ENCODE measurements around the gene APBB1. TPM values are rescaled to one million over a fixed set of nuclear protein-coding genes. Genes with fewer than 3 reads are reported as not detected.

APBB1 gene
- total RNA-seq, 2 donors from 2014 or later: 51.5 to 51.6 TPM

DNA sequence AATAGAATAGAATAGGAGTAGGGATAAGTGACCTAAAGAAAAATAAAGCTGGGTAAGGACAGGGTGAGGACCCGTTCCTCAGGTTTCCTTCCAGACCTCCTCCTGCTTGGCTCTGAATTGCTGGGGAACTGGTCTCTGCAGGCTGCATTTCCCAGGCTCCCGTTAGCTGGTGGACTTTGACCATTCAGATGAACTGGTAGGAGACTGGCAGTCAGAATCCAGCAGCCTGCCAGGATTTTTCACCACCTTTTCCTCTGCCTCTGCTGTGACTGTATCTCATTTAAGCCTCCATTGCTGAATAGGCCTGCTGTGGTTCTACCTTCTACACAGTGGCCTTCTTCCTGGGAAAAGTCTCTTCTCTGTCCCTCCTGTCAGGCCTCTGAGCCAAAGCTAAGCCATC lies 53.2 kb downstream of the APBB1 start:
- Histone ChIP-seq H3K27ac (ENCODE audit: low read depth, low read length) (no peak overlapping the region), H3K4me3 (ENCODE audit: low read length) (no peak overlapping the region), H3K36me3 (ENCODE audit: control insufficient read depth, insufficient read depth, low read length) (no peaks in the 10 kb centered on the region), H3K9me3 (ENCODE audit: control insufficient read depth, low read length) (no peaks in the 10 kb centered on the region), H3K4me1 (ENCODE audit: control insufficient read depth, insufficient read depth, low read length) (no peaks in the 10 kb centered on the region), H3K27me3 (ENCODE audit: control insufficient read depth, insufficient read depth, low read length, poor library complexity, severe bottlenecking) (no peaks in the 10 kb centered on the region), H3K9ac (ENCODE audit: extremely low read depth, low read length, poor library complexity, severe bottlenecking) (no peak overlapping the region)
- no peak for DNase-seq
- WGBS, 2 experiments (ENCODE audit: insufficient coverage in 1 of 2, insufficient read length in 1 of 2): 76 to 84% methylated on average over 2 of the region's 2 CpGs
- Mint-ChIP-seq H3K36me3 (ENCODE audit: low read depth) (no peaks in the 10 kb centered on the region), H3K27me3 (ENCODE audit: insufficient read depth) (no peaks in the 10 kb centered on the region), H3K27ac (no peak overlapping the region), H3K9me3 (no peaks in the 10 kb centered on the region), H3K4me3 (no peak overlapping the region), H3K4me1 (peaks cover 6% of the 10 kb centered on the region)
- TF ChIP-seq, protein P1, sequence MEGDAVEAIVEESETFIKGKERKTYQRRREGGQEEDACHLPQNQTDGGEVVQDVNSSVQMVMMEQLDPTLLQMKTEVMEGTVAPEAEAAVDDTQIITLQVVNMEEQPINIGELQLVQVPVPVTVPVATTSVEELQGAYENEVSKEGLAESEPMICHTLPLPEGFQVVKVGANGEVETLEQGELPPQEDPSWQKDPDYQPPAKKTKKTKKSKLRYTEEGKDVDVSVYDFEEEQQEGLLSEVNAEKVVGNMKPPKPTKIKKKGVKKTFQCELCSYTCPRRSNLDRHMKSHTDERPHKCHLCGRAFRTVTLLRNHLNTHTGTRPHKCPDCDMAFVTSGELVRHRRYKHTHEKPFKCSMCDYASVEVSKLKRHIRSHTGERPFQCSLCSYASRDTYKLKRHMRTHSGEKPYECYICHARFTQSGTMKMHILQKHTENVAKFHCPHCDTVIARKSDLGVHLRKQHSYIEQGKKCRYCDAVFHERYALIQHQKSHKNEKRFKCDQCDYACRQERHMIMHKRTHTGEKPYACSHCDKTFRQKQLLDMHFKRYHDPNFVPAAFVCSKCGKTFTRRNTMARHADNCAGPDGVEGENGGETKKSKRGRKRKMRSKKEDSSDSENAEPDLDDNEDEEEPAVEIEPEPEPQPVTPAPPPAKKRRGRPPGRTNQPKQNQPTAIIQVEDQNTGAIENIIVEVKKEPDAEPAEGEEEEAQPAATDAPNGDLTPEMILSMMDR (conservative IDR thresholded peaks at IDR 0.05): no peak

DNA sequence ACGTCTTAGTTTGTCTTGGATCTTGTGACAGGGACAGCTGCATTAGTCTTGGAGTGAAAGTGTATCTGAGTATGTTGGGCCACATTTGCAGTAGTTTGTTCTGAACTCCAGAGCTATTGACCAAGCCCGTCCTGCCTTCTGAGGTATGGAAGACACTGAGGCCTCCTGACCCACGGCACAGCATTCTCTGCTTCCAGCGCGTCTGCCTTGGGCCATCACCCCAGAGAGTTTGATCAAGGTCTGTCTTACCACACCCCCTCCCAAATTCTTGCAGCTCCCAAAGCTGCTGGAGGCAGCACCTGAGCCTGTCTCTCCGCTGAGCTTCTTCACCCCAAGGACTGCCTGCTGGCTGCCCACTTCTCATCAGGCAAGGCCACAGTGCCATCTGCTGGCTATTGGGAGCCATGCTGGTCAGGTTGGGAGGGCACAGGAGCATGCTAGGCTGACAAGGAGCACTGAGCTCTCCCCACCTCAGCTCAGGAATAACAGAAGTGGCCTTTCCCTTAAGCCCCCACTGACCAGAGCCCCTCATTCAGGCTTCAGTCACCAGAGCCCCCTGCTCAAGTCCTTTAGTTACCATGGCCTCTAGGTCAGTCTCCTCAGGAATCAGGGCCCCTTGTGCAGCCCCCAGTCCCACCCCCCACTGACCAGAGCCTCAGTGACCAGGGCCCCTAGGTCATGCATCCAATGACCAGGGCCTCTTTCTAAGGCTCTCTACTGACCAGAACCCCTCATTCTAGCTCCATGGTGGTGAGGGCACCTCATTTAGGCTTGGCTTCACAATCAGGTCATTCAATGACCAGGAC lies 55.8 kb downstream of the APBB1 start:
- Mint-ChIP-seq H3K9me3 (no peaks in the 10 kb centered on the region), H3K4me1 (peaks cover 6% of the 10 kb centered on the region), H3K4me3 (no peak overlapping the region), H3K27me3 (ENCODE audit: insufficient read depth) (no peaks in the 10 kb centered on the region), H3K27ac (peak overlapping the region; percentile 26), H3K36me3 (ENCODE audit: low read depth) (no peaks in the 10 kb centered on the region)
- Histone ChIP-seq H3K27ac (ENCODE audit: low read depth, low read length) (no peak overlapping the region), H3K9me3 (ENCODE audit: control insufficient read depth, low read length) (no peaks in the 10 kb centered on the region), H3K4me3 (ENCODE audit: low read length) (no peak overlapping the region), H3K27me3 (ENCODE audit: control insufficient read depth, insufficient read depth, low read length, poor library complexity, severe bottlenecking) (no peaks in the 10 kb centered on the region), H3K9ac (ENCODE audit: extremely low read depth, low read length, poor library complexity, severe bottlenecking) (no peak overlapping the region), H3K36me3 (ENCODE audit: control insufficient read depth, insufficient read depth, low read length) (no peaks in the 10 kb centered on the region), H3K4me1 (ENCODE audit: control insufficient read depth, insufficient read depth, low read length) (no peaks in the 10 kb centered on the region)
- WGBS, 2 experiments (ENCODE audit: insufficient coverage in 1 of 2, insufficient read length in 1 of 2): 62 to 68% methylated on average over 3 to 6 of the region's 6 CpGs
- TF ChIP-seq, protein P1 (conservative IDR thresholded peaks at IDR 0.05): peak; percentile 96
- DNase-seq: peak; percentile 97

DNA sequence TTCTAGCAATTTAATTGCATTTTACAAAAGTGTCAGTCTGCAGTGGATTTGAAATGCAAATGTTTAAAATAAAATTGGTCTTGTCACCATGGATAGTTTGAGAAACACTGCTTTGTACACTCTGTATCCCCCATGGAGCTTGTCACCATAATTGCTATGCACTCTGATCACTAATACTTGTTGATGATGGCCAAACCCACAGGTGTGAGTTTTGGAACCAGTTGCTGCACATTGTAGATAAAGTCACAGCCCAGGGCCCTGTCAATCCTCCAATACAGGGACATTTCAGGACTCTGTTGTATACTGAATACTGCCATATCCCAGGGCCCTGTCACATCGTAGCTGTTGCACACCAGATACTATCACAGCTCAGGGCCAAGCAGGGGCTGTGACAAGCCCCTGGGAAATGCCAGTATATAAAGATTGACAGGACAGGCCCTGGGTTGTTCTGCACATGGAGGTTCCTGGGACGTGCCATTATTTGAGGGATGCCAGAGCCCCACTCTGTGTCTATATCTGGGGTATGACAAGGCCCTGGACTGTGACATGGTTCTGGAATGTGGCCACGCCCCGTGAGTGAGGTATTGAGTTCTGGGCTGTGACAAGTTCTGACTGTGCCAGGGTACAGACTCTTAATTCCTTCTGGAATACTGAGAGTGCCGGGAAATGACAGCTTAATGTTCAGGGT lies 56.6 kb downstream of the APBB1 start:
- H3K9me3 ChIP-seq (ENCODE audit: control insufficient read depth, low read length): no peaks in the 10 kb centered on the region
- 93 to 100% methylated on average over 5 of the region's 5 CpGs for WGBS, 2 experiments (ENCODE audit: insufficient coverage in 1 of 2, insufficient read length in 1 of 2)
- H3K27ac ChIP-seq (ENCODE audit: low read depth, low read length): no peak overlapping the region
- Mint-ChIP-seq H3K9me3 (no peaks in the 10 kb centered on the region), H3K27me3 (ENCODE audit: insufficient read depth) (no peaks in the 10 kb centered on the region), H3K36me3 (ENCODE audit: low read depth) (no peaks in the 10 kb centered on the region), H3K4me3 (no peak overlapping the region), H3K4me1 (peaks cover 6% of the 10 kb centered on the region), H3K27ac (peak overlapping the region; percentile 26)
- H3K9ac ChIP-seq (ENCODE audit: extremely low read depth, low read length, poor library complexity, severe bottlenecking): no peak overlapping the region
- no peak for DNase-seq
- TF ChIP-seq, protein P1 (conservative IDR thresholded peaks at IDR 0.05): no peak
- H3K4me1 ChIP-seq (ENCODE audit: control insufficient read depth, insufficient read depth, low read length): no peaks in the 10 kb centered on the region
- no peaks in the 10 kb centered on the region for H3K36me3 ChIP-seq (ENCODE audit: control insufficient read depth, insufficient read depth, low read length)
- no peaks in the 10 kb centered on the region for H3K27me3 ChIP-seq (ENCODE audit: control insufficient read depth, insufficient read depth, low read length, poor library complexity, severe bottlenecking)
- no peak overlapping the region for H3K4me3 ChIP-seq (ENCODE audit: low read length)

Data from endodermal cell (in vitro differentiated cells).